Activated CD8-positive, alpha-beta T cell treated with anti-CD3 and anti-CD28 coated beads, Interleukin-2, amount 10 ng/mL, durations not matched to agents 7 days and 5 days (primary cell): ENCODE measurements around the gene SECISBP2. TPM values are rescaled to one million over a fixed set of nuclear protein-coding genes. Genes with fewer than 3 reads are reported as not detected.
"Not testable (repeated sequence)": the region's sequence is repeated elsewhere in the genome, so short reads cannot be mapped to it uniquely, and the experiment has no call there.

ENCODE experiments used
- ATAC-seq: fragments of 150-1000 bp; cut with Tn5 transposase; one replicate; pipeline ENCODE4 v1.10.0; 2021; ENCODE audit warnings: moderate library complexity
- CTCF ChIA-PET: fragments of 350-600 bp; sonication (Branson Sonifier 250); formaldehyde crosslinking; loops from one replicate; lab custom pipeline; 2021; ENCODE audit warnings: antibody characterized with exemption; lab: Charles Lee
- POLR2A ChIA-PET: fragments of 350-600 bp; sonication (Branson Sonifier 250); formaldehyde crosslinking; loops from one replicate; lab custom pipeline; 2021; ENCODE audit warnings: antibody characterized with exemption; lab: Charles Lee
- DNase-seq: peaks from one replicate; pipeline ENCODE4 v3.0.0-alpha.2; 2020
- H3K27ac Mint-ChIP-seq: one replicate; pipeline ENCODE4 v1.8.0; 2021; ENCODE audit warnings: mild to moderate bottlenecking, mixed read lengths
- H3K27me3 Mint-ChIP-seq: one replicate; pipeline ENCODE4 v1.8.0; 2021; ENCODE audit warnings: low read depth, mixed read lengths
- H3K36me3 Mint-ChIP-seq: one replicate; pipeline ENCODE4 v1.8.0; 2021; ENCODE audit warnings: low read depth, mixed read lengths
- H3K4me1 Mint-ChIP-seq: one replicate; pipeline ENCODE4 v1.8.0; 2021; ENCODE audit warnings: low read depth, mixed read lengths
- H3K4me3 Mint-ChIP-seq: one replicate; pipeline ENCODE4 v1.8.0; 2021; ENCODE audit warnings: mild to moderate bottlenecking, mixed read lengths
- H3K9me3 Mint-ChIP-seq: one replicate; pipeline ENCODE4 v1.8.0; 2022; ENCODE audit warnings: mixed read lengths; ENCODE audit not compliant: insufficient read depth
- total RNA-seq, 2 experiments: library from RNA; stranded (reverse); gene quantifications; one replicate each; pipeline ENCODE4 v1.2.3, GENCODE V29; 2021

SECISBP2 gene
- total RNA-seq, 2 experiments from 2014 or later: 35.8 to 37.5 TPM

- POLR2A ChIA-PET: no interaction called here
- H3K27ac Mint-ChIP-seq: no peak overlapping the region
- H3K27me3 Mint-ChIP-seq: no peaks in the 10 kb centered on the region
- H3K36me3 Mint-ChIP-seq: peaks cover 57% of the 10 kb centered on the region
- no peak overlapping the region for H3K4me3 Mint-ChIP-seq
- H3K4me1 Mint-ChIP-seq: peaks cover 3% of the 10 kb centered on the region
- ATAC-seq (no peak), DNase-seq (no peak)
- CTCF ChIA-PET: no interaction called here
- H3K9me3 Mint-ChIP-seq: no peaks in the 10 kb centered on the region
Measured at GRCh38 chr9:89330513-89330912, 12.2 kb downstream of the SECISBP2 start.

GRCh38 chr9:89339807-89340206 lies 21.5 kb downstream of the SECISBP2 start:
- no peak for DNase-seq
- no peak overlapping the region for H3K4me3 Mint-ChIP-seq
- H3K36me3 Mint-ChIP-seq: peaks cover 77% of the 10 kb centered on the region
- H3K27me3 Mint-ChIP-seq: no peaks in the 10 kb centered on the region
- peaks cover 1% of the 10 kb centered on the region for H3K4me1 Mint-ChIP-seq
- no peak overlapping the region for H3K27ac Mint-ChIP-seq
- POLR2A ChIA-PET: no interaction called here
- CTCF ChIA-PET: interaction anchor here (1.0 kb wide), 2 partner anchors 16 to 259 kb away, joined by 3 to 4 read pairs; no protein-coding TSS in a partner anchor
- no peak for ATAC-seq
- H3K9me3 Mint-ChIP-seq: no peaks in the 10 kb centered on the region

- Mint-ChIP-seq H3K27me3 (no peaks in the 10 kb centered on the region), H3K36me3 (peaks cover 80% of the 10 kb centered on the region), H3K27ac (no peak overlapping the region), H3K9me3 (no peaks in the 10 kb centered on the region), H3K4me3 (no peak overlapping the region), H3K4me1 (peaks cover 1% of the 10 kb centered on the region)
- POLR2A ChIA-PET: no interaction called here
- DNase-seq (no peak), ATAC-seq (no peak)
- CTCF ChIA-PET: interaction anchor here (1.0 kb wide), 2 partner anchors 16 to 258 kb away, joined by 3 to 4 read pairs; no protein-coding TSS in a partner anchor
Measured at GRCh38 chr9:89340332-89340731, 22.0 kb downstream of the SECISBP2 start.

- ChIA-PET POLR2A (no interaction called here), CTCF (interaction anchor here (0.7 kb wide), 1 partner anchor 9 kb away, joined by 3 read pairs; no protein-coding TSS in a partner anchor)
- H3K27ac Mint-ChIP-seq: no peak overlapping the region
- ATAC-seq (no peak), DNase-seq (no peak)
- peaks cover 90% of the 10 kb centered on the region for H3K36me3 Mint-ChIP-seq
- peaks cover 1% of the 10 kb centered on the region for H3K4me1 Mint-ChIP-seq
- no peak overlapping the region for H3K4me3 Mint-ChIP-seq
- no peaks in the 10 kb centered on the region for H3K9me3 Mint-ChIP-seq
- H3K27me3 Mint-ChIP-seq: no peaks in the 10 kb centered on the region
Measured at GRCh38 chr9:89342213-89342612, 23.9 kb downstream of the SECISBP2 start.

- H3K4me1 Mint-ChIP-seq: peaks cover 1% of the 10 kb centered on the region
- no peaks in the 10 kb centered on the region for H3K27me3 Mint-ChIP-seq
- H3K36me3 Mint-ChIP-seq: peaks cover 83% of the 10 kb centered on the region
- no peaks in the 10 kb centered on the region for H3K9me3 Mint-ChIP-seq
- no peak for ATAC-seq
- ChIA-PET POLR2A (no interaction called here), CTCF (no interaction called here)
- no peak overlapping the region for H3K4me3 Mint-ChIP-seq
- H3K27ac Mint-ChIP-seq: no peak overlapping the region
- no peak for DNase-seq
Measured at GRCh38 chr9:89342948-89343347, 24.6 kb downstream of the SECISBP2 start.

- H3K27ac Mint-ChIP-seq, H3K4me1 Mint-ChIP-seq, DNase-seq, POLR2A ChIA-PET, ATAC-seq, CTCF ChIA-PET, H3K4me3 Mint-ChIP-seq, H3K27me3 Mint-ChIP-seq, H3K9me3 Mint-ChIP-seq: not testable (repeated sequence)
- H3K36me3 Mint-ChIP-seq: peaks cover 84% of the 10 kb centered on the region
Measured at GRCh38 chr9:89343812-89344211, 25.5 kb downstream of the SECISBP2 start.

- CTCF ChIA-PET: no interaction called here
Measured at GRCh38 chr9:89345476-89345875, 27.2 kb downstream of the SECISBP2 start.

GRCh38 chr9:89346696-89347095 lies 28.4 kb downstream of the SECISBP2 start:
- CTCF ChIA-PET: no interaction called here
- peaks cover 4% of the 10 kb centered on the region for H3K4me1 Mint-ChIP-seq
- no peak overlapping the region for H3K27ac Mint-ChIP-seq
- no peak overlapping the region for H3K4me3 Mint-ChIP-seq
- ATAC-seq (no peak), DNase-seq (no peak)
- H3K27me3 Mint-ChIP-seq: no peaks in the 10 kb centered on the region
- H3K9me3 Mint-ChIP-seq: no peaks in the 10 kb centered on the region
- peaks cover 88% of the 10 kb centered on the region for H3K36me3 Mint-ChIP-seq
- POLR2A ChIA-PET: no interaction called here

More at GRCh38 chr9:89345476-89345875, 27.2 kb downstream of the SECISBP2 start:
- Mint-ChIP-seq H3K9me3 (no peaks in the 10 kb centered on the region), H3K36me3 (peaks cover 88% of the 10 kb centered on the region), H3K27ac (no peak overlapping the region), H3K4me1 (peaks cover 1% of the 10 kb centered on the region), H3K4me3 (no peak overlapping the region), H3K27me3 (no peaks in the 10 kb centered on the region)
- no peak for ATAC-seq
- no peak for DNase-seq
- POLR2A ChIA-PET: no interaction called here

- ChIA-PET CTCF (no interaction called here), POLR2A (no interaction called here)
- no peak for ATAC-seq
- no peak overlapping the region for H3K27ac Mint-ChIP-seq
- peaks cover 88% of the 10 kb centered on the region for H3K36me3 Mint-ChIP-seq
- no peak for DNase-seq
- no peaks in the 10 kb centered on the region for H3K27me3 Mint-ChIP-seq
- no peaks in the 10 kb centered on the region for H3K9me3 Mint-ChIP-seq
- peaks cover 11% of the 10 kb centered on the region for H3K4me1 Mint-ChIP-seq
- H3K4me3 Mint-ChIP-seq: no peak overlapping the region
Measured at GRCh38 chr9:89347651-89348050, 29.4 kb downstream of the SECISBP2 start.

GRCh38 chr9:89349607-89350006 lies 31.3 kb downstream of the SECISBP2 start:
- ChIA-PET POLR2A (no interaction called here), CTCF (no interaction called here)
- ATAC-seq: no peak

GRCh38 chr9:89350988-89351557 lies 32.8 kb downstream of the SECISBP2 start:
- DNase-seq (no peak), ATAC-seq (no peak)
- POLR2A ChIA-PET: no interaction called here
- Mint-ChIP-seq H3K9me3 (no peaks in the 10 kb centered on the region), H3K27me3 (no peaks in the 10 kb centered on the region), H3K36me3 (peaks cover 72% of the 10 kb centered on the region), H3K27ac (peak overlapping the region; percentile 14), H3K4me1 (peaks cover 21% of the 10 kb centered on the region), H3K4me3 (no peak overlapping the region)
- CTCF ChIA-PET: no interaction called here

More at GRCh38 chr9:89349607-89350006, 31.3 kb downstream of the SECISBP2 start:
- Mint-ChIP-seq H3K27ac (no peak overlapping the region), H3K36me3 (peaks cover 85% of the 10 kb centered on the region), H3K27me3 (no peaks in the 10 kb centered on the region), H3K4me1 (peaks cover 21% of the 10 kb centered on the region), H3K4me3 (no peak overlapping the region), H3K9me3 (no peaks in the 10 kb centered on the region)
- DNase-seq: no peak

- ChIA-PET POLR2A (no interaction called here), CTCF (no interaction called here)
- Mint-ChIP-seq H3K27me3 (no peaks in the 10 kb centered on the region), H3K36me3 (peaks cover 70% of the 10 kb centered on the region), H3K4me1 (peaks cover 27% of the 10 kb centered on the region), H3K9me3 (no peaks in the 10 kb centered on the region), H3K4me3 (no peak overlapping the region), H3K27ac (peak overlapping the region; percentile 81)
- DNase-seq (no peak), ATAC-seq (no peak)
Measured at GRCh38 chr9:89351584-89352300, 33.4 kb downstream of the SECISBP2 start.
